NOMO-1 treated with dmso at 0.1 percent for 144 hours (cell line): ENCODE measurements around the gene XPO6.
"Not testable (repeated sequence)": the region's sequence is repeated elsewhere in the genome, so short reads cannot be mapped to it uniquely, and the experiment has no call there.

Experiments
- DNase-seq: peaks from one replicate; lab custom pipeline; 2025; ENCODE audit not compliant: unreplicated experiment; lab: John Stamatoyannopoulos, UW

The XPO6 gene

GRCh38 chr16:28151180-28151579, 60.6 kb downstream of the XPO6 start:
- DNase-seq = no peak

- no peak for DNase-seq
Measured at GRCh38 chr16:28149011-28149888, 62.5 kb downstream of the XPO6 start.

GRCh38 chr16:28146536-28146935, 65.2 kb downstream of the XPO6 start:
- DNase-seq = no peak

- DNase-seq = no peak
Measured at GRCh38 chr16:28145796-28146195, 66.0 kb downstream of the XPO6 start.

- peak; percentile 67 for DNase-seq
Measured at GRCh38 chr16:28140788-28141618, 70.8 kb downstream of the XPO6 start.

GRCh38 chr16:28139530-28139929, 72.2 kb downstream of the XPO6 start:
- DNase-seq = no peak

- DNase-seq = no peak
Measured at GRCh38 chr16:28136751-28137434, 74.9 kb downstream of the XPO6 start.

GRCh38 chr16:28133666-28134065, 78.1 kb downstream of the XPO6 start:
- DNase-seq = no peak

- no peak for DNase-seq
Measured at GRCh38 chr16:28131743-28132393, 79.9 kb downstream of the XPO6 start.

GRCh38 chr16:28131181-28131580, 80.6 kb downstream of the XPO6 start:
- DNase-seq = no peak

- DNase-seq = no peak
Measured at GRCh38 chr16:28130099-28131088, 81.4 kb downstream of the XPO6 start.

GRCh38 chr16:28126684-28127620, 84.8 kb downstream of the XPO6 start:
- DNase-seq = no peak

- DNase-seq = no peak
Measured at GRCh38 chr16:28125592-28125991, 86.2 kb downstream of the XPO6 start.

- no peak for DNase-seq
Measured at GRCh38 chr16:28121527-28121926, 90.2 kb downstream of the XPO6 start.

GRCh38 chr16:28120754-28121153, 91.0 kb downstream of the XPO6 start:
- DNase-seq = no peak

GRCh38 chr16:28118637-28119036, 93.1 kb downstream of the XPO6 start:
- DNase-seq = no peak

GRCh38 chr16:28117168-28117565, 94.6 kb downstream of the XPO6 start:
- DNase-seq = no peak

GRCh38 chr16:28115866-28116265, 95.9 kb downstream of the XPO6 start:
- not testable (repeated sequence) for DNase-seq

GRCh38 chr16:28112908-28113307, 98.9 kb downstream of the XPO6 start:
- no peak for DNase-seq
